ENCODE data around the gene SMARCB1. TPM values are rescaled to one million over a fixed set of nuclear protein-coding genes. Genes with fewer than 3 reads are reported as not detected.

The SMARCB1 gene
- total and polyA plus RNA-seq, 3 experiments from 2014 or later, result 40.4 to 120 (median 113) TPM

GRCh38 chr22:23754220-23754919 lies 32.4 kb upstream of the SMARCB1 start, which contains the start of gene VPREB3:
Gene VPREB3 (minus strand): TSS chr22:23754425. CDS start chr22:23754363, 62 bp downstream.
- Mint-ChIP-seq H3K36me3 (peaks cover 0 to 3% (median 0%) of the 10 kb centered on the region in 3 donors), H3K4me3 (peak within 1 kb of the TSS in 5 of 7 donors; percentile 5 to 45 (median 17)), H3K27me3 (no peaks in the 10 kb centered on the region), H3K27ac (peak within 1 kb of the TSS in 3 of 8 donors; percentile 22 to 70 (median 67)), H3K9me3 (no peaks in the 10 kb centered on the region), H3K4me1 (peaks cover 11 to 17% (median 17%) of the 10 kb centered on the region in 3 donors)
- H3K4me1 ChIP-seq (ENCODE audit: insufficient read depth, low read length), result peaks cover 7% of the 10 kb centered on the region
- no peak within 1 kb of the TSS for H3K4me3 ChIP-seq (ENCODE audit: low read length)
- ChIA-PET CTCF (no interaction called here), POLR2A (interaction anchor here (1.2 kb wide), 1 partner anchor 31 kb away, joined by 3 read pairs; no protein-coding TSS in a partner anchor)
- no peak for DNase-seq
- no peaks in the 10 kb centered on the region for H3K27me3 ChIP-seq (ENCODE audit: insufficient read depth, low read length, poor library complexity, severe bottlenecking)
- no peaks in the 10 kb centered on the region for H3K9me3 ChIP-seq (ENCODE audit: low read length)
- no peak within 1 kb of the TSS for H3K27ac ChIP-seq (ENCODE audit: low read depth, low read length)
- no peaks in the 10 kb centered on the region for H3K36me3 ChIP-seq (ENCODE audit: insufficient read depth, low read length)

DNA sequence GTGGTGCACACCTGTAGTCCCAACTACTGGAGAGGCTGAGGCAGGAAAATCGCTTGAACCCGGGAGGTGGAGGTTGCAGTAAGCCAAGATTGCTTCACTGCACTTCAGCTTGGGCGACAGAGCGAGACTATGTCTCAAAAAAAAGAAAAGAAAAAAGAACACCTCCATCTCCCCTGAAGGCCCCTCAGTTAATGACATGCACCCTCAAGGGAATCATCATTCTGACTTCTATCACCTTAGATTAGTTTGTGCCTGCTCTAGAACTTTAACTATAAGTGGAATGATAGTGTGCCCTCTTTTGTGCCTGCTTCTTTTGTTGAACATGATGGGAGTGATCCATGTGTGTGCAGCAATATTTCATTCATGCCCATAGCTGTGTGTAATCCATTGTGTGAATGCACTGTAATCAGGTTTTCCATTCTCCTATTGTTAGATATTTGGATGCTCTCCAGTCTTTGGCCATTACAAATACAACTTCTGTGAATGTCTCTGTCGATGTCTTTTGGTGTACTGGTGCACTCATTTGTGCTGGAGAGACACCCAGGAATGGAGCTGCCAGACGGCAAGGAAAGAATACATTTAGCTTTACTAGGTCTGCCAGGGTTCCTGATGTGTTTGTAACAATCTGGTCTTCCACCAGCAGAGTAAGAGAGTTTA lies 31.7 kb upstream of the SMARCB1 start:
- no peaks in the 10 kb centered on the region for H3K36me3 Mint-ChIP-seq
- peak overlapping the region in 1 of 7 donors; percentile 33 for H3K4me3 Mint-ChIP-seq
- H3K4me1 Mint-ChIP-seq, result peaks cover 6 to 14% (median 10%) of the 10 kb centered on the region in 3 donors
- Histone ChIP-seq H3K27ac (ENCODE audit: low read depth, low read length) (no peak overlapping the region), H3K9me3 (ENCODE audit: low read length) (no peaks in the 10 kb centered on the region), H3K36me3 (ENCODE audit: insufficient read depth, low read length) (no peaks in the 10 kb centered on the region), H3K27me3 (ENCODE audit: insufficient read depth, low read length, poor library complexity, severe bottlenecking) (no peaks in the 10 kb centered on the region), H3K4me3 (ENCODE audit: low read length) (no peak overlapping the region), H3K4me1 (ENCODE audit: insufficient read depth, low read length) (peaks cover 6% of the 10 kb centered on the region)
- DNase-seq, result no peak
- ChIA-PET CTCF (no interaction called here), POLR2A (interaction anchor here (1.2 kb wide), 1 partner anchor 31 kb away, joined by 3 read pairs; no protein-coding TSS in a partner anchor)
- no peaks in the 10 kb centered on the region for H3K9me3 Mint-ChIP-seq
- peak overlapping the region in 3 of 8 donors; percentile 22 to 70 (median 67) for H3K27ac Mint-ChIP-seq
- no peaks in the 10 kb centered on the region for H3K27me3 Mint-ChIP-seq

DNA sequence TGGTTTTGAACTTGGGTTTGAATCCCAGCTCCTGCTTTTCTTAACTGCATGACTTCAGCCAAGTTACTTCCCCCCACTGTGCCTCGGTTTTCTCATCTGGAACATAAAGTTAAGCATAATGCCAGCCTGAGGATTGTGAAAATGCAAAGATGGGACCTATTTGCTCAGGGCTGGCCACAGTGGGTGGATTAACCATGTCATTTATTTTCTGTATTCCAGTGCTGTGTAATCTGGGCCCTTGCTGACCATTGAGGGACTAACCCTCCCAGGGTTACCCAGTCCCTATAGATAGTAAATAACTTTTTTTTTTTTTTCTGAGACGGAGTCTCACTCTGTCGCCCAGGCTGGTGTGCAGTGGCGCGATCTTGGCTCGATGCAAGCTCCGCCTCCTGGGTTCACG lies 31.1 kb upstream of the SMARCB1 start:
- no peaks in the 10 kb centered on the region for H3K36me3 Mint-ChIP-seq
- H3K27ac ChIP-seq (ENCODE audit: low read depth, low read length), result no peak overlapping the region

DNA sequence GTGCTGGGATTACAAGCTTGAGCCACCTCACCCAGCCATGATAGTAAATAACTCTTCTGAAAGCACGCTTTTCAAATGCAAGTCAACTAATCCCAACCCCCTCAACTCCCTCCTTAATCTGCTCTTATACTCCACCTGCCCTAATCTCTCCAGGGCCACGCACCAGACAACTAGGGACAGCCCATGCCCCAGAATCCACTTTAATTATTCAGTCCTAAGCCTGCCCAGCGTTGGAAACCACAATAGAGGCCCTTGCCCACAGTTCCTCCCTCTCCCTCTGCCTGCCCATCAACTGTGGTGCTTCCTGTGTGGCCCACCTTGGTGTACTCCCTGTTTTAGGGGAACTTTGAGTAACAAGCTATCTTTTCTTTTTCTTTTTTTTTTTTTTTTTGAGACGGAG lies 29.9 kb upstream of the SMARCB1 start:
- H3K27ac Mint-ChIP-seq, result peak overlapping the region in 1 of 8 donors; percentile 34
- no peaks in the 10 kb centered on the region for H3K36me3 Mint-ChIP-seq
- no peak overlapping the region for H3K27ac ChIP-seq (ENCODE audit: low read depth, low read length)
- no peaks in the 10 kb centered on the region for H3K27me3 ChIP-seq (ENCODE audit: insufficient read depth, low read length, poor library complexity, severe bottlenecking)
- CTCF ChIA-PET, result interaction anchor here (0.9 kb wide), 1 partner anchor 13 kb away, joined by 3 read pairs; no protein-coding TSS in a partner anchor
- H3K27me3 Mint-ChIP-seq, result no peaks in the 10 kb centered on the region
- POLR2A ChIA-PET, result no interaction called here
- H3K36me3 ChIP-seq (ENCODE audit: insufficient read depth, low read length), result no peaks in the 10 kb centered on the region
- H3K9me3 Mint-ChIP-seq, result no peaks in the 10 kb centered on the region
- H3K9me3 ChIP-seq (ENCODE audit: low read length), result no peaks in the 10 kb centered on the region
- H3K4me1 Mint-ChIP-seq, result peaks cover 1 to 4% (median 3%) of the 10 kb centered on the region in 3 donors
- H3K4me3 ChIP-seq (ENCODE audit: low read length), result no peak overlapping the region
- no peak for DNase-seq
- no peak overlapping the region for H3K4me3 Mint-ChIP-seq
- H3K4me1 ChIP-seq (ENCODE audit: insufficient read depth, low read length), result no peaks in the 10 kb centered on the region

More for the DNA sequence above, 31.1 kb upstream of the SMARCB1 start:
- peaks cover 1 to 8% (median 4%) of the 10 kb centered on the region in 3 donors for H3K4me1 Mint-ChIP-seq
- Histone ChIP-seq H3K36me3 (ENCODE audit: insufficient read depth, low read length) (no peaks in the 10 kb centered on the region), H3K4me1 (ENCODE audit: insufficient read depth, low read length) (no peaks in the 10 kb centered on the region), H3K9me3 (ENCODE audit: low read length) (no peaks in the 10 kb centered on the region), H3K4me3 (ENCODE audit: low read length) (no peak overlapping the region), H3K27me3 (ENCODE audit: insufficient read depth, low read length, poor library complexity, severe bottlenecking) (no peaks in the 10 kb centered on the region)
- CTCF ChIA-PET, result no interaction called here
- no peaks in the 10 kb centered on the region for H3K9me3 Mint-ChIP-seq
- POLR2A ChIA-PET, result interaction anchor here (1.2 kb wide), 1 partner anchor 30 kb away, joined by 3 read pairs; no protein-coding TSS in a partner anchor
- H3K27me3 Mint-ChIP-seq, result no peaks in the 10 kb centered on the region
- no peak for DNase-seq
- no peak overlapping the region for H3K4me3 Mint-ChIP-seq
- H3K27ac Mint-ChIP-seq, result peak overlapping the region in 1 of 8 donors; percentile 22

DNA sequence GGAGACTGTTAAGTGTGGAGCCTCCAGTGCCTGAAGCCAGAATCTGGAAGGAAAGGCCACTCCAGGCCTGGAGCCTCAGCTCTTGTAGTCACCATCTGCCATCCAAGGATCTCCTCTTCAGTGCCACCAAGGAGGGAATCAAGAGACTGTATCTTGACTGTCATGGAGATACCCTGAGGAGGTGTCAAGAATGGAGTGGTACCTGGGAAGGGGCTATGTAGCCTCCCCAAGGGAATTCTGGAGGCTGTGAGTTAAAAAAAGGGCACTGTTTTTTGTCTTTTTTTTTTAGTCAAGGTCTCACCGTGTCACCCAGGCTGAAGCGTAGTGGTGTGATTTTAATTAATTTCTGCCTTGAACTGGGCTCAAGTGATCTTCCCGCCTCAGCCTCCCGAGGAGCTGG lies 27.2 kb upstream of the SMARCB1 start:
- H3K9me3 ChIP-seq (ENCODE audit: low read length), result no peaks in the 10 kb centered on the region
- no peak overlapping the region for H3K27ac Mint-ChIP-seq
- no peak overlapping the region for H3K27ac ChIP-seq (ENCODE audit: low read depth, low read length)
- ChIA-PET CTCF (interaction anchor here (1.5 kb wide), 1 partner anchor 9 kb away, joined by 5 read pairs; the partner anchor contains the start of gene ZNF70), POLR2A (interaction anchor here (0.6 kb wide), 1 partner anchor 361 kb away, joined by 4 read pairs; no protein-coding TSS in a partner anchor)
- no peak for DNase-seq
- no peak overlapping the region for H3K4me3 ChIP-seq (ENCODE audit: low read length)
- no peak overlapping the region for H3K4me3 Mint-ChIP-seq
- no peaks in the 10 kb centered on the region for H3K9me3 Mint-ChIP-seq
- no peaks in the 10 kb centered on the region for H3K36me3 ChIP-seq (ENCODE audit: insufficient read depth, low read length)
- peaks cover 14 to 21% (median 19%) of the 10 kb centered on the region in 3 donors for H3K4me1 Mint-ChIP-seq
- H3K4me1 ChIP-seq (ENCODE audit: insufficient read depth, low read length), result peaks cover 21% of the 10 kb centered on the region
- H3K27me3 Mint-ChIP-seq, result no peaks in the 10 kb centered on the region
- H3K27me3 ChIP-seq (ENCODE audit: insufficient read depth, low read length, poor library complexity, severe bottlenecking), result no peaks in the 10 kb centered on the region
- no peaks in the 10 kb centered on the region for H3K36me3 Mint-ChIP-seq

DNA sequence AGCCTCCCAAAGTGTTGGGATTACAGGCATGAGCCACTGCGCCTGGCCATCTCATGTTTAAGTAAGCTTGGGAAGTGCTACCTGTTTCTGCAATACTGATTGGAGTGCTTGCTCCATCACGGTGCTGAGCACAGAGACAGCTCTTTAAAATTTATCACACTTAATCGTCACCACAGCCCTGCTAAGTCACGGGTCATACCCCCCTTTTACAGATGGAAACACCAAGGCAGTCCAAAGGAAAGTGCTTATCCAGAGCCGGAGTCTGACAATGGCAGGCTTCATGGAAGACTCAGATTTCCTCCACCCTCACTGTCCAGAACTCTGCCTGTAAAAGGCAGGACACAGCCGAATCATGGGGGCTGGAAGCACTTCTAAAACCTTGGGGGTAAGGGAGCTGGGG lies 26.7 kb upstream of the SMARCB1 start:
- Mint-ChIP-seq H3K4me3 (no peak overlapping the region), H3K27ac (no peak overlapping the region), H3K36me3 (peaks cover 0 to 1% (median 0%) of the 10 kb centered on the region in 3 donors), H3K9me3 (no peaks in the 10 kb centered on the region), H3K27me3 (no peaks in the 10 kb centered on the region), H3K4me1 (peaks cover 18 to 26% (median 24%) of the 10 kb centered on the region in 3 donors)
- H3K27me3 ChIP-seq (ENCODE audit: insufficient read depth, low read length, poor library complexity, severe bottlenecking), result no peaks in the 10 kb centered on the region
- H3K27ac ChIP-seq (ENCODE audit: low read depth, low read length), result no peak overlapping the region
- H3K9me3 ChIP-seq (ENCODE audit: low read length), result no peaks in the 10 kb centered on the region
- ChIA-PET CTCF (interaction anchor here (1.5 kb wide), 1 partner anchor 9 kb away, joined by 5 read pairs; the partner anchor contains the start of gene ZNF70), POLR2A (interaction anchor here (0.6 kb wide), 1 partner anchor 360 kb away, joined by 4 read pairs; no protein-coding TSS in a partner anchor)
- H3K36me3 ChIP-seq (ENCODE audit: insufficient read depth, low read length), result no peaks in the 10 kb centered on the region
- peaks cover 22% of the 10 kb centered on the region for H3K4me1 ChIP-seq (ENCODE audit: insufficient read depth, low read length)
- no peak overlapping the region for H3K4me3 ChIP-seq (ENCODE audit: low read length)
- no peak for DNase-seq

GRCh38 chr22:23762842-23763578 lies 23.8 kb upstream of the SMARCB1 start, which contains the start of gene C22orf15:
Gene C22orf15 (plus strand): TSS chr22:23762990. CDS start chr22:23763307, 317 bp downstream.
- peaks cover 0 to 4% (median 0%) of the 10 kb centered on the region in 3 donors for H3K36me3 Mint-ChIP-seq
- H3K27me3 ChIP-seq (ENCODE audit: insufficient read depth, low read length, poor library complexity, severe bottlenecking), result no peaks in the 10 kb centered on the region
- peaks cover 27 to 46% (median 38%) of the 10 kb centered on the region in 3 donors for H3K4me1 Mint-ChIP-seq
- H3K27ac Mint-ChIP-seq, result peak within 1 kb of the TSS; percentile 52 to 91 (median 76)
- DNase-seq, result peak in 1 of 5 donors; percentile 48
- no peaks in the 10 kb centered on the region for H3K9me3 ChIP-seq (ENCODE audit: low read length)
- H3K27ac ChIP-seq (ENCODE audit: low read depth, low read length), result no peak within 1 kb of the TSS
- H3K36me3 ChIP-seq (ENCODE audit: insufficient read depth, low read length), result no peaks in the 10 kb centered on the region
- no peaks in the 10 kb centered on the region for H3K9me3 Mint-ChIP-seq
- peaks cover 33% of the 10 kb centered on the region for H3K4me1 ChIP-seq (ENCODE audit: insufficient read depth, low read length)
- ChIA-PET POLR2A (interaction anchor here (0.6 to 1.0 kb wide), 3 partner anchors 12 to 271 kb away, joined by 3 to 6 read pairs (median 4); partner anchors contain the start of genes SMARCB1 and ZNF70), CTCF (interaction anchor here (0.6 to 1.3 kb wide), 5 partner anchors 12 to 87 kb away, joined by 3 to 7 read pairs (median 3); partner anchors contain the start of gene ZNF70)
- peak within 1 kb of the TSS; percentile 56 for H3K4me3 ChIP-seq (ENCODE audit: low read length)
- peak within 1 kb of the TSS; percentile 48 to 88 (median 80) for H3K4me3 Mint-ChIP-seq
- H3K27me3 Mint-ChIP-seq, result no peaks in the 10 kb centered on the region

Data from CD8-positive, alpha-beta memory T cell (primary cell).